Stimulated activated CD8-positive, alpha-beta memory T cell treated with anti-CD3 and anti-CD28 coated beads, Interleukin-4, amount 100 ng/mL, for 24 hours (primary cell): ENCODE data around the gene NUDT6.
"Not testable (repeated sequence)": the region's sequence is repeated elsewhere in the genome, so short reads cannot be mapped to it uniquely, and the experiment has no call there.

ENCODE experiments used
- DNase-seq: peaks from one replicate; pipeline ENCODE4 v3.0.0-alpha.2; 2020; ENCODE audit warnings: low read depth

Gene NUDT6

DNA sequence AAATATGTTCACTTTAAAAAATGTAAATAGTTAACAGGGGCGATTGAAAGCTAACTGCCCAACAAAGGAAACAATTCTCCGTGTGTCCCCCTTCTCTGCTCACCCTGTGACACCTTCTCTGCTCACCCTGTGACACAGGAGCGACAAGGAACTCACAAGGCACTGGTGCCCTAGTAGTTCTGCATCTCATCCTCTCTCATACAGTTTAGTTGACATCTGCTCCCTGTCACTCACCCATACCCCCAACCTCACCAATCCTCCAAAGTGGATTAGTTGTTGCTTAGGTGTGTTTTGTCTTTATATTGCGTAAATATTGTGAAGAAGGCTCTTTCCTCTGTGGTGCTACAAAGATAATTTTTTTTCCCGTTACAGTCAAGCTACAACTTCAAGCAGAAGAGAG is 46.4 kb downstream of the NUDT6 start:
- DNase-seq: no peak

DNA sequence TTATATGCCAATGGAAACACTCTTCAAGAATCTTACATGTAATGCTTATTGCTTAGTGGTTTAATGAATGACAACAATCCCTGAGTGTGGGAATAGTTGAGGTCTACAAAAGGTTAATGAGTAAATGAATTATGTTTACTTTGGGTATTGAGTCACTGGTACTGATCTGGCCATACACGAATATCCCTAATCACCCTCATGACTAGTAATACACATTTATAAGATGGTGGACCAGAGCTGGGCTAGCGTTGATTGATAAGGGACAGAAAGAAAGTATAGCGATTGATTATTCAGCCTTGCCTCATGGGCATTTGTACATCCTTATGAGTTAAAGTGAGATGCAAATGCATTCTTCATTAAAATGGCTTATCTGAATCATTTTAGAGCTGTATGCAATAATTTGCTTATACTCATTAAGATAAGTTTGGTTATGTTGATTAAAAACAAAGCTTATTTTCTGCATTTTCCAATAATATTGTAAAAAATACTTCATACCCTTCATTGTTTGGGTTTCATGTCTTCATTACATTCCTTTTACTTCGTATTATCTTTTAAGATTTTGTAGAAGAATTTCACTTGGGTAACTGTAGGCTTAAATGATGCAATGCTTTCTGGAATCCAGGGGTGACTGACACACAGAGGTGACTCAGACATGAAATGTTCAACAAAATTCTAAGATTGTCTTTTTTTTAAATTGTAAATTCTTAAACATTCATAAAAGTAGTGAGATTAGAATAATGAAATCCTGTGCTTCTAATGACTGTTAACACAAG is 48.4 kb downstream of the NUDT6 start:
- DNase-seq: no peak

DNA sequence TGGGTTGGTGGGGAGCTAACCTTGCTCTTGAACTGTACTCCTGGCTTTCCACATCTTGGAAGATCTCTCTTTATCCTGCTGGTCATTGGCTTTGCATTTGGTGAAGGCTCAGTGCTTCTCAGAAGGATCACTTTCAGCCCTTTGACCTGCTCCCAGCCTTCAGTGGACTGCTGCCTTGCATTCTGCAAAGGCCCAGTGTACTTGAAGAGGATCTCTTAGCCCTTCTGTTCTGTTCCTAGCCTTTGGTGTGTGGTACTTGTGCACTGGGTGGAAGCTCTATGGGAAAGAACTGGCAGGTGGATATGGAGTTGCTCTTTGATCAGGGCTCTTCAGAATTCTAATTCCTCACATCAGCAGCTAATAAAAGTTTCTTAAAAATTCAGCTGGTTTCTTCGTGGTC is 49.3 kb downstream of the NUDT6 start:
- no peak for DNase-seq

- not testable (repeated sequence) for DNase-seq
Measured at GRCh38 chr4:122868235-122868634, 54.2 kb downstream of the NUDT6 start.

- DNase-seq: no peak
Measured at GRCh38 chr4:122865425-122865824, 57.0 kb downstream of the NUDT6 start.

DNA sequence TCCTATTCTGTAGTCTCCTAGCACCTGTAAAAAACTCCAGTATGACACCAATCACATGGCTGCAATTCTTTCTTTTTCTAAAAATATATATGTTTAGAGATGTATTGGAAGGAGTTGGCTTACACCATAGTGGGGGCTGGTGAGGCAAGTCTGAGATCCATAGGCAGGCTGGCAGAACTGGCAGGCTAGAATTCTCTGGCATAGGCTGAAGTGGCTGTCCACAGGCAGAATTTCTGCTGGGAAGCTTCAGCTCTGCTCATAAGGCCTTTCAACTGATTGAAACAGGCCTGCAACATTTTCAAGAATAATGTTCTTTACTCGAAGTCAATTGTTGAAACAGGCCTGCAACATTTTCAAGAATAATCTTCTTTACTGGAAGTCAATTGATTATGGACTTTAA is 58.8 kb downstream of the NUDT6 start:
- no peak for DNase-seq

DNA sequence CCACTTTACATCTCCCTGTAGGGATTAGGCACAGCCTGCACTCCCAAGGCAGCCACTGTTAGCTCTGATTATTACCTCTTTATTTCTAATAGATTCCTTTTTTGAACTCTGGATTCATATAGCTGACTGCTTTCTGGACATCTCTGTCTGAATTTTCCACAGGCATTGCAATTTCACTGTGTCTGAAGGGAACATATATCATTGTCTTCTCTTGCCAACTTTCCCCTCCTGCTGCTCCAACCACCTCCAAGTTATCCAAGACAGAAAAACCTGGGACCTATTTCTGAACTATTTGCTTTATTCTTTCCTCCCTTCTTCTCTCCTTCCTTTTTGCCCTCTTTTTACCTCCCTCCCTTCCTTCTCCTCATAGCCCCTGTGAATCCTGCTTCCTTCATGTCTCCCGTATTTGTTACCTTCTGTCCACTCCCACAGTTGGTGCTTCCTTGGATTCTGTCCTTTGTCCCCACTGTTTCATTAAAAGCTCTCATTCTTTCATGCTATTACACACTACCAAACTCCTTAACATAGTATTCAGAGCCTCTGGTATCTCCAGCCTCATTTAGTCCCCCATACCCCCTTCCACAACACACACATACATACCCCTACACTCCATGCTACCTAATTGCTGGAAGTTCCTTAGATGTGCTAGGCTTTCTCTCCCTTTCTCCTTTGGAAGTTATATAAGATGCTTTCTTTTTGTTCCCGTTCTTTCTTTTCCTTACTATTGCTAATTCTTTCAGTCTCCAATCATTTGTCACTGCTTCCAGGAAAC is 61.0 kb downstream of the NUDT6 start:
- DNase-seq: no peak

DNA sequence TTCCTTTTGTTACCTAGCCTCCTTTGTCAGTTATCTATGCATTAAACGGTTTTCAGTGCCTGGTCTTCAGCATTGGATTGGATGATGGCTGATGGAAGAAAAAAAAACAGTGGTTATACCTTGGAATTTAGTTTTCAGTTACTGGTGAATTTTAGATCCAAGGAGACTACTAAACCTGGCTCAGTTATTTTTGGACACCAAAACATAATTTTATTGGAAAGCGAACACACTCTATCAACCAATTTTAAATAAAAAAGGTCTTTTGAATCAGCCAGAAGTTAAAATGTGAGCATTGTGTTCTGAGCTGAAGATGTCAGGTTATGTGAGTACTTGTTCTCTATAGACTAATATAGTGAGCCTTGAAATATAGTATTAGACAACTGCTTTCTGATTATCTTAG is 63.7 kb downstream of the NUDT6 start:
- DNase-seq: no peak

DNA sequence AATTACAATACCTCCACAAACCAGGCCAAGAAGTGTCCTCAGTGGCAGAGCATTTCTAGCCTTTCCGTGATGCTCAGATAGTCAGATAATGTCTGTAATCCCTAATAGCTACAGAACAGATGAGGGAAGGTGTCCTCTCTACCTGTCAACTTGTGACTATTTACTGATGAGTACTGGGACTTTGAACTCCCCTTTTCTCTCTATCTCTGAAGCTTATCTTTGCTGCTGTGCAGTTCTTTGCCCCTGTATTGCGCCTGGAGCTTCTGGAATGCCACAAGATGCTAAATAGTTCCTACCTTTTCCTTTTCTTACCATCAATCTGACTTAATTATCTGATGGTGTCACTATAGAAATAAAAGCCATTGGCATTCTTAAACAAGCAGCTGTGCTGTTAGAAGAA is 65.2 kb downstream of the NUDT6 start:
- no peak for DNase-seq

DNA sequence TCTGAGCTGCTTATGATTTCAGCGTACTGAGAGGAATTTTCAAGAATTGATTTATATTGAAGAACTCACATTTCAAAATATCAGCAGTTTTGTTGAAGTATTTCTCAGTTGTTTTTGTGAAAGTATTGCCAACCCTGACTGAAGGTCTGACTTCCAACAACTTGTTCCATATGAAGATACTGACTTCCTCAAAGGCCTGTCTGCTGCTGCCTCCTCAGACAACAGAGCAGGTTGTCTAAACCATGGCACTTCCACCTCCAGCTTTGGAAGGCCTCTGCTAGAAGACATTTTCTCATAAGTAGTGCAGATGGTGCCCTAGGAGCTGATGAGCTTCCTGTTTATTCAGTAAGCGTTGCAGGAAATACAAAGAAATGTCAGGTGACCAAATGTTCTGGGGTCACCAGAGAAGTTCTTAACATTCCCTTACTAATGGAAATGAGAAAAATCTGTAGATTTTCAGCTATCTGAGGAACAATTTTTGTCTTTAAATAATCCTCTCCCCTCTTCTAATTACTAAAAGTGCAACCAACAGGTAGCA is 67.0 kb downstream of the NUDT6 start:
- DNase-seq: no peak

- no peak for DNase-seq
Measured at GRCh38 chr4:122854447-122855352, 67.7 kb downstream of the NUDT6 start.

- no peak for DNase-seq
Measured at GRCh38 chr4:122851568-122851967, 70.8 kb downstream of the NUDT6 start.

DNA sequence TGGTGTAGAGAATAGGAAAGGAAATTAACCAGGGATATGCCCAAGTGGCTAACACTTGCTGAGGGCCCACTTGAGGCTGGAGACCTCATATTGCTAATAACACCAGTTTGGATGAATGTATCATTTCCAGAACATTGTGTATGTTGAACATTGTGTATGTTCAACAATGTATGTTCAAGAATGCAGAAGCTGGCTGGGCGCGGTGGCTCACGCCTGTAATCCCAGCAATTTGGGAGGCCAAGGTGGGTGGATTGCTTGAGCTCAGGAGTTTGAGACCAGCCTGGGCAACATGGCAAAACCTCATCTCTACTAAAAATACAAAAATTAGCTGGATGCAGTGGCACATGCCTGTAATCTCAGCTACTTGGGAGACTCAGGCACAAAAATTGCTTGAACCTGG is 72.6 kb downstream of the NUDT6 start:
- DNase-seq: not testable (repeated sequence)

DNA sequence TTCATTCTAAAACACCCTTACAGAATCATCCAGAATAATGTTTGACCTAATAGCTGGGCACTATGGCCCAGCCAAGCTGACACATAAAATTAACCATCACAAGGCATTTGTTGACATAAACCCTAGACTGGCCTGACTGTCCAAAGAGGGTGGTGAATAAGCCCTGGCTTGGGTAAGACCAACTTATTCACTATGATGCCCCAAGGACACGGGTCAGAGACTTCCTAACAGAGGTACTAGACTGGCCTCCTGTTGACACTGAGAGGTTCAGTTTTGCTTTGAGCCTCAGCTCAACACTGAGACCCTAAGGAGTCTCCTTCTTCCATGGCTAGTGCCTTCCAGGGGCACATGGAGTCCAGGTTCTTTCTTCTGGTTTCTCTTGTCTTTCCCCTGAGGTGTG is 74.5 kb downstream of the NUDT6 start:
- DNase-seq: no peak

DNA sequence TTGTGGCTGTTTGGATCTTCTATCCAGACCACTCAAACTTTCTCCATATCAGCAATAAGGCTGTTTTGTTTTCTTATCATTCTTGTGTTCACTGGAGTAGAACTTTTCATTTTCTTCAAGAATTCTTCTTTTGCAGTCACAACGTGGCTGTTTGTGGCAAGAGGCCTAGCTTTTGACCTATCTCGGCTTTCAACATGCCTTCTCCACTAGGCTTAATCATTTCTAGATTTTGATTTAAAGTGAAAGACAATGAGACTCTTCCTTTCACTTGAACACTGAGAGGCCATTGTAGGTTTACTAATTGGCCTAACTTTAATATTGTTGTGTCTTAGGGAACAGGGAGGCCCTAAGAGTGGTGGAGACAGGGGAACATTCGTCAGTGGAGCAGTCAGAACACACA is 76.6 kb downstream of the NUDT6 start:
- no peak for DNase-seq

GRCh38 chr4:122845066-122845465 is 77.3 kb downstream of the NUDT6 start:
- no peak for DNase-seq

DNA sequence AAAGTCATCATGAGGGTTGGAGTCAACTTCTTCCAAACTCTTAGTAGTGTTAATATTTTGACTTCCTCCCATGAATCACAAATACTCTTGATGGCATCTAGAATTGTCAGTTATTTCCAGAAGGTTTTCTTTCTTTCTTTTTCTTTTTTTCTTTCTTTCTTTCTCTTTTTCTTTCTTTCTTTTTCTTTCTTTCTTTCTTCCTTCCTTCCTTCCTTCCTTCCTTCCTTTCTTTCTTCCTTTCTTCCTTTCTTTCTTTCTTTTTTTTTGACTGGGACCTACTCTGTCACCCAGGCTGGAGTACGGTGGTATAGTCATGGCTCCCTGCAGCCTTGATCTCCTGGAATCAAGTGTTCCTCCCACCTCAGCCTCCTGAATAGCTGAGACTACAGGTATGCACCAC is 78.0 kb downstream of the NUDT6 start:
- DNase-seq: not testable (repeated sequence)

DNA sequence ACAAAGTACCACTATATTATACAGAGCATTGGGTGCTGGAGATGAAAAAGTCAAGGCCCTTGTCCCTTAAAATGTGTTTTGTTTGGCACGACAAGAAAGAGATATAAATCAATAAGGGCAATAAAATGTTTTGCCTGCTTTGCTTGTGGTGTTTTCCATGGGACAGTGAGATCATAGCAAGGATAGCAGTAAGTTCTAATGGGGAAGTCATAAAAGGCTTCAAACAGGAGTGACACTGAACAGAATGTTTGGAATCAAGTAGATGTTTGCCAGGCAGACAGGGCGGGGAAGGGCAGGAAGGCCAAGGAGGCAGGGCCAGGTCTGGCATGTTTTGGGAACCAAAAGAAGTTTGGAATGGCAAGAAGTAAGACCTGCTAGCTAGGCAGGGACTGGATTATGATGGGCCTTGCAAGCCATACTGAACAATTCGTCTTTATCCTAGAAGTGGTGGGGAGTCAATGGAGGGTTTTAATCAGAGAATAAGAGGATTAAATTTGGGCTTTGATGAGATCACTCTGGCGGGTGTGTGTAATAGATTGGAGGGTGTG is 79.3 kb downstream of the NUDT6 start:
- DNase-seq: no peak
